ENCODE measurements around the gene FGF21. TPM values are rescaled to one million over a fixed set of nuclear protein-coding genes. Genes with fewer than 3 reads are reported as not detected.
"Not testable (repeated sequence)": the region's sequence is repeated elsewhere in the genome, so short reads cannot be mapped to it uniquely, and the experiment has no call there.

Gene FGF21
- total RNA-seq, 2 experiments from 2014 or later = not detected

DNA sequence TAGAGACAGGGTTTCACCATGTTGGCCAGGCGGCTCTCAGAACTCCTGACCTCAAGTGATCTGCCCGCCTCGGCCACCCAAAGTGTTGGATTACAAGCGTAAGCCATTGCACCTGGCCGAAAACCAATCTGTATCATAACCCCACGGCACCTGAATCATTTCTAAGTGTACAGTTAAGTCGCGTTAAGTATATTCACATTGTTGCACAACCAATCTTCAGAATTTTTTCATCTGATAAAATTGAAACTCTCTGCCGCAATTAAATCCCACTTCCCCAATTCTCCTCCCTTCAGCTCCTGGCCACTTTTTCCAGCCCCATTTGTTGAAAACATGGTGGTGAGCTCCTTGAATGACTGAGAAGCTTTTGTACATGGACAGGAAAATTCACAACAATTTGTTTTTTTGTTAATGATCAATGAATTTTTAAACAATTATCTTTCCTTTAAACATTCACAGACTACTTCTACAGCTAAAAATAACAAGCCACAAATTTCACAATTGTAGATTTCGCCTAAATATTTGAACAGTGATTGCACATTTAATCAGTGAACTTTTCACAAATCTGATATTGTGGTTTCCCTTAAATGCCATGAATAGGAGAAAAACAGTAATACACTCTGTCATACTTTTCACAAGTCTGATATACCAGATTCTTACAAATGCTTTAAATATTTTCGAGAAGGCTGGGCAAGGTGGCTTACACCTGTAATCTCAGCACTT lies 13.8 kb downstream of the FGF21 start:
- Mint-ChIP-seq H3K9me3 (ENCODE audit: low read depth) (no peaks in the 10 kb centered on the region), H3K27ac (no peak overlapping the region), H3K36me3 (no peaks in the 10 kb centered on the region), H3K4me1 (no peaks in the 10 kb centered on the region), H3K27me3 (peaks cover 26% of the 10 kb centered on the region), H3K4me3 (no peak overlapping the region)
- DNase-seq = no peak
- CTCF ChIA-PET = interaction anchor here (1.5 kb wide), 1 partner anchor 18 kb away, joined by 3 read pairs; no protein-coding TSS in a partner anchor
- ATAC-seq = no peak

DNA sequence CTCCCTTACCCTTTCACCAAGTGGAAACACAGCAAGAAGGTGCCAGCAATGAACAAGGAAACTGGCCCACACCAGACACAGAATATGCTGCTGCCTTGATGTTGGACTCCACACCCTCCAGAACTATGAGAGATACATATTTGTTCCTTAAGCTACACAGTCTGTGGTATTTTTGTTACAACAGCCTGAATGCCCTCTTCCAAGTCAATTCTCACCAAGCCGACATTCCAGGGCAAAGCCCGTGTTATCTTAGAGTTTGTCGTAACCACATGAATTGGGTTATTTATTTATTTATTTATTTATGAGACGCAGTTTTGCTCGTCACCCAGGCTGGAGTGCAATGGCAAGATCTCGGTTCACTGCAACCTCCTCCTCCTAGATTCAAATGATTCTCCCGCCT lies 14.9 kb downstream of the FGF21 start:
- Mint-ChIP-seq H3K4me1 (no peaks in the 10 kb centered on the region), H3K4me3 (no peak overlapping the region), H3K9me3 (ENCODE audit: low read depth) (no peaks in the 10 kb centered on the region), H3K27me3 (peaks cover 26% of the 10 kb centered on the region), H3K36me3 (no peaks in the 10 kb centered on the region), H3K27ac (no peak overlapping the region)
- DNase-seq (no peak), ATAC-seq (no peak)
- CTCF ChIA-PET = no interaction called here

DNA sequence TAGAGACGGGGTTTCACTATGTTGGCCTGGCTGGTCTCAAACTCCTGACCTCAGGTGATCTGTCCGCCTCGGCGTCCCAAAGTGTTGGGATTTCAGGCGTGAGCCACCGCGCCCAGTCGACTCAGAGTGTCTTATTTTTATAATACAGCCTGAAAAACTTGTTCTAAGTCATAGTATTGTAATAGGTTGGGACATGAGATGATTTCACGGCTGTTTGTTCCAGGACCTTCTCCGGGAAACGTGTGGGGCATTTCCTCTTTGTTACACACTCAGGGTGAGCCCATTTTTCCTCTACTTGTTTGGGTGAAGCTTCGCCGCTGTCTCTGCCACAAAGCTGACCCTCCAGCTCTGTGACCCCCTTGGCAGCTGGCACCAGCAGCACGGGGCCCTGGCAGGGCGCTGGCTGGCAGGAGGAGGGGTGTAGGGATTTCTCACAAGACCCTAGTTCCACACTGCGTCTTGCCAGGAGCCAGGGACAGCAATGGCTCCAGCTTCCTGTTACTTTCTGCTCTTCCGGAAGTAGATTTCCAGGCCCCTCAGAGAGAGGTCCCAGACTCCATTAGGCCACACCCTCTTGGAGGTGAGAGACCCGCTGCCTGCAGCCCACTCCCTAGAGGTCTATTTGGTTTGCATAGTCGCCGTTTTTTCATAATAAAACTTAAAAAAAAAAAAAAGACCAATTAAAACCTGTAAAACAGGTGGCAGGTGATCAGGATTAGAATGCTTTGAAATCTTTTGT lies 15.6 kb downstream of the FGF21 start:
- H3K27me3 Mint-ChIP-seq = peaks cover 21% of the 10 kb centered on the region
- H3K4me3 Mint-ChIP-seq = no peak overlapping the region
- H3K4me1 Mint-ChIP-seq = no peaks in the 10 kb centered on the region
- DNase-seq (no peak), ATAC-seq (no peak)
- CTCF ChIA-PET = no interaction called here
- no peak overlapping the region for H3K27ac Mint-ChIP-seq
- H3K36me3 Mint-ChIP-seq = no peaks in the 10 kb centered on the region
- no peaks in the 10 kb centered on the region for H3K9me3 Mint-ChIP-seq (ENCODE audit: low read depth)

DNA sequence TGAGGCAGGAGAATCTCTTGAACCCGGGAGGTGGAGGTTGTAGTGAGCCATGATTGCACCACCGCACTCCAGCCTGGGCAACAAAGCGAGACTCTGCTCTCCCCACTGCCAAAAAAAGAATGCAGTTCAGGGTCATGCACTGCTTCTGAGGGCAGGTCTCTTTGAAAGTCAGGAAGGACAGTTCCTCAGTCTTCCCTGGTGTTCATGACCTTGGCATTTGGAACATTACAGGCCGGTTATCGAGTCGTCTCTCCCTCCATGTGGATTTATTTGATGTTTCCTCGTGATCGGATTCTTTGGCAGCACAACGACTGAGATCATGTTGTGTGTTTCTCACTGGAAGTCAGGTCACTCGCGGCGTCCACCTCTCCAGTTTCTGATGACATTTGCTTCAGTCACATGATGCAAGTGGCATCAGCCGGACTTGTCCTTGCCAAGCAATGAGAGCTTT lies 17.2 kb downstream of the FGF21 start:
- Mint-ChIP-seq H3K4me1 (no peaks in the 10 kb centered on the region), H3K27me3 (peaks cover 16% of the 10 kb centered on the region), H3K9me3 (ENCODE audit: low read depth) (no peaks in the 10 kb centered on the region), H3K36me3 (no peaks in the 10 kb centered on the region), H3K27ac (no peak overlapping the region), H3K4me3 (no peak overlapping the region)
- DNase-seq (no peak), ATAC-seq (no peak)
- CTCF ChIA-PET = interaction anchor here (1.4 kb wide), 1 partner anchor 70 kb away, joined by 4 read pairs; no protein-coding TSS in a partner anchor

DNA sequence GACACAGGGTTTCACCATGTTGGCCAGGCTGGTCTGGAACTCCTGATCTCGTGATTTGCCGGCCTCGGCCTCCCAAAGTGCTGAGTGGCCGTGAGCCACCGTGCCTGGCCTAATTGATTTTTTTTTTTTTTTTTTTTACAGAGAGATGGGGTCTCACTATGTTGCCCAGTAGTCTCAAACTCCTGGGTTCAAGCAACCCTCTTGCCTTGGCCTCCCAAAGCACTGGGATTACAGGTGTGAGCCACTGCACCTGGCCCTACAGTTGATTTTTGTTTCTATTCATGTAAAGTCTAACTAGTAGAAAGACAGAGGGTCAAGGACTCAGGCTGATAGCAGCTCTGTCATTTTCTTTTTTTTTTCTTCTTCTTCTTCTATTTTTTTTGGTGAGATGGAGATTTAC lies 21.8 kb downstream of the FGF21 start:
- no peaks in the 10 kb centered on the region for H3K4me1 Mint-ChIP-seq
- no peaks in the 10 kb centered on the region for H3K9me3 Mint-ChIP-seq (ENCODE audit: low read depth)

DNA sequence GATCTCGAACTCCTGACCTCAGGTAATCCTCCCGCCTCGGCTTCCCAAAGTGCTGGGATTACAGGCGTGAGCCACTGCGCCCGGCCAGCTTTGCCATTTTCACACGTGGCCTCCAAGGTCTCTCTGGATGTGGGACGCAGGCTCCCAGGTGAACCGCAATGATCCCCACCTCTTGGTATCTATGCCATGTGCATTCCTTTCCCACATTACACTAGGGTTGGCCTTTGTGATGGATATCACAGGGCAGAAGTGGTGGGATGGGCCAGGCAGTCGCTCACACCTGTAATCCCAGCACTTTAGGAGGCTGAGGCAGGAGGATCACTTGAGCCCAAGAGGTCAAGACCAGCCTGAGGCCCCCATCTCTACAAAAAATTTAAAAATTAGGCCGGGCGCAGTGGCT lies 22.4 kb downstream of the FGF21 start:
- no peaks in the 10 kb centered on the region for H3K9me3 Mint-ChIP-seq (ENCODE audit: low read depth)
- no peaks in the 10 kb centered on the region for H3K36me3 Mint-ChIP-seq
- H3K4me1 Mint-ChIP-seq = peaks cover 3% of the 10 kb centered on the region
- H3K4me3 Mint-ChIP-seq = no peak overlapping the region
- CTCF ChIA-PET = no interaction called here
- DNase-seq (no peak), ATAC-seq (no peak)
- H3K27me3 Mint-ChIP-seq = peaks cover 9% of the 10 kb centered on the region
- H3K27ac Mint-ChIP-seq = no peak overlapping the region

More for the DNA sequence above, 21.8 kb downstream of the FGF21 start:
- Mint-ChIP-seq H3K4me3 (no peak overlapping the region), H3K27ac (no peak overlapping the region), H3K36me3 (no peaks in the 10 kb centered on the region), H3K27me3 (peaks cover 7% of the 10 kb centered on the region)
- ATAC-seq (no peak), DNase-seq (no peak)
- CTCF ChIA-PET = no interaction called here

DNA sequence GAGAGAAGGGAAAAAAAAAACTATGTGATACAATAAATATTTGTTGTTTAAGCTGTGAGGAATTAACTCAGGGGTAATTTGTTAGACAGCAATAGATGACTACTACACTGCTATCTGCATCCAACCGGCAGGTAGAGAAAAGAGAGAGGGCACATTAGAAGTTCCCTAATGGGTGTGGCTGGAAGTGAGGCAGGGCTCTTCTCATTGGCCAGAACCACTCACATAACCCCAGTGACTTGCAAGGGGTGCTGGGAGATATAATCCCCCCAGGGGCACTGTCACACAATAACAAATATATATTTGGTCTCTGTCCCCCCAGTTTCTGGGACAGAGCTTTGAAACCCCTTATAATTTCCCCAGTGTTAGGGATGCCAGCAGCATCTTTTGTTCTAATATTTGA lies 24.3 kb downstream of the FGF21 start:
- H3K9me3 Mint-ChIP-seq (ENCODE audit: low read depth) = no peaks in the 10 kb centered on the region
- H3K27ac Mint-ChIP-seq = no peak overlapping the region
- no peaks in the 10 kb centered on the region for H3K36me3 Mint-ChIP-seq
- peaks cover 6% of the 10 kb centered on the region for H3K4me1 Mint-ChIP-seq
- H3K27me3 Mint-ChIP-seq = peaks cover 14% of the 10 kb centered on the region
- DNase-seq = no peak
- H3K4me3 Mint-ChIP-seq = no peak overlapping the region
- no peak for ATAC-seq
- CTCF ChIA-PET = interaction anchor here (0.6 to 1.7 kb wide), 7 partner anchors 9 to 478 kb away, joined by 3 to 8 read pairs (median 3); partner anchors contain the start of gene HSD17B14

DNA sequence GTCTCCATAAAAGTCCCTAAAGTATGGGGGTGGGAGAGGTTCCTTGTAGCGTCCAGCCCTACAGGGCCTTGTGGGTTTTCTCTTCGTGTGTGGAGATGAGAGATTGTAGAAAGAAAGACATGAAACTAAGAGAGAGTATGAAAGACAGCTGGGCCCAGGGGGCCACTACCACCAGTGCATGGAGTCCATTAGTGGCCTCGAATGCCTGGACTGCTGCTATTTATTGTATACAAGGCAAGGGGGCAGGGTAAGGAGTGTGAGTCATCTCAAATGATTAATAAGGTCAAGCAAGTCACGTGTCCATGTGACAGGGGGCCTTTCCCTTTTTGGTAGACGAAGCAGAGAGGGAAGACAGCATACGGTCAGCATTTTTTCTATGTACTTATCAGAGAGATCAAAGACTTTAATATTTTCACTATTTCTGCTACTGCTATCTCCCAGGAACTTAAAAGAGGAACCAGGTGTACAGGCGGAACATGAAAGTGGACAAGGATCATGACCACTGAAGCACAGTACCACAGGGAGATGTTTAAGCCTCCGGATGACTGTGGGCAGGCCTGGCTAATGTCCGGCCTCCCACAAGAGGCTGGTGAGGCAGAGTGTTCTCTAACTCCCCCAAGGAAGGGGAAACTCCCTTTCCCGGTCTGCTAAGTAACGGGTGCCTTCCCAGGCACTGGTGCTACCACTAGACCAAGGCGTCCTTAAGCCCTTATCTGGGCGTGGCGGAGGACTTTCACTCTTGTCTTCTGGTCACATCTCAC lies 25.5 kb downstream of the FGF21 start:
- no peaks in the 10 kb centered on the region for H3K9me3 Mint-ChIP-seq (ENCODE audit: low read depth)
- DNase-seq (no peak), ATAC-seq (no peak)
- no peak overlapping the region for H3K4me3 Mint-ChIP-seq
- H3K27ac Mint-ChIP-seq = no peak overlapping the region
- H3K4me1 Mint-ChIP-seq = peaks cover 6% of the 10 kb centered on the region
- H3K27me3 Mint-ChIP-seq = peaks cover 25% of the 10 kb centered on the region
- CTCF ChIA-PET = interaction anchor here (0.7 to 9.9 kb wide), 3 partner anchors 48 to 63 kb away, joined by 3 to 124 read pairs (median 7); no protein-coding TSS in a partner anchor
- H3K36me3 Mint-ChIP-seq = no peaks in the 10 kb centered on the region

DNA sequence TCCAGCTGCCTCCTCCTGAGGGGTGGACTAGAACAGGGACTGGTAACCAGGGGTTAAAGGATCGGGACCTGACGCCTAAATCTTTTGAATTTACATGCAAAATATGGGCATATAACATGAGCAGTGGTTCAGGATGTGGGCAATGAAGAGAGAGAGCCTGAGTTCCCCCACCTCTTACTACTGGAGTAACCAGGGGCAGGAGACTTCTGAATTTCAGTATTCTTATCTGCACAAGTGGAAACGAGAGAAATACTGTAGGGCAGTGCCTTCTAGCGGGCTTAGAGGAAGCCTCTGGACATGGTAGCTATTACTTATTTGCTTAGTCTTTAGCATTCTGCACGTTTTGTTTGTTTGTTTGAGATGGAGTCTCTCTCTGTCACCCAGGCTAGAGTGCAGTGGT lies 29.2 kb downstream of the FGF21 start:
- no peak for DNase-seq
- Mint-ChIP-seq H3K4me3 (no peak overlapping the region), H3K27ac (no peak overlapping the region), H3K36me3 (no peaks in the 10 kb centered on the region), H3K9me3 (ENCODE audit: low read depth) (no peaks in the 10 kb centered on the region), H3K27me3 (peaks cover 26% of the 10 kb centered on the region), H3K4me1 (peaks cover 6% of the 10 kb centered on the region)
- CTCF ChIA-PET = interaction anchor here (1.1 to 9.9 kb wide), 3 partner anchors 12 to 186 kb away, joined by 3 to 124 read pairs (median 35); no protein-coding TSS in a partner anchor
- no peak for ATAC-seq

DNA sequence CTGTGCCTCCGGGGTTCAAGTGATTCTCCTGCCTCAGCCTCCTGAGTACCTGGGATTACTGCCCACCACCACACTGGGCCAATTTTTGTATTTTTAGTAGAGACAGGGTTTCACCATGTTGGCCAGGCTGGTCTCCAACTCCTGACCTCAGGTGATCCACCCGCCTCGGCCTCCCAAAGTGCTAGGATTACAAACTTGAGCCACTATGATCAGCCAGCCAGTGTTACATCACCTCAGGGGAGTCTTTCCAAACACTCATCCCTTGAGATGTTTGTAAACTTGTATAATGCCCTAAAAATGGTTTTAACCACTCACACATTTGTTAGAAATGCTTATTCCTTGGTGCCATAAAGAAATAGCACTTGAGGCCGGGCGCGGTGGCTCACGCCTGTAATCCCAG lies 31.1 kb downstream of the FGF21 start:
- not testable (repeated sequence) for H3K4me3 Mint-ChIP-seq; H3K4me1 Mint-ChIP-seq; ATAC-seq; H3K36me3 Mint-ChIP-seq; H3K27ac Mint-ChIP-seq; DNase-seq; H3K9me3 Mint-ChIP-seq (ENCODE audit: low read depth)
- H3K27me3 Mint-ChIP-seq = peaks cover 22% of the 10 kb centered on the region
- CTCF ChIA-PET = interaction anchor here (2.2 to 9.9 kb wide), 5 partner anchors 10 to 184 kb away, joined by 6 to 124 read pairs (median 35); partner anchors contain the start of genes CA11 and HSD17B14

DNA sequence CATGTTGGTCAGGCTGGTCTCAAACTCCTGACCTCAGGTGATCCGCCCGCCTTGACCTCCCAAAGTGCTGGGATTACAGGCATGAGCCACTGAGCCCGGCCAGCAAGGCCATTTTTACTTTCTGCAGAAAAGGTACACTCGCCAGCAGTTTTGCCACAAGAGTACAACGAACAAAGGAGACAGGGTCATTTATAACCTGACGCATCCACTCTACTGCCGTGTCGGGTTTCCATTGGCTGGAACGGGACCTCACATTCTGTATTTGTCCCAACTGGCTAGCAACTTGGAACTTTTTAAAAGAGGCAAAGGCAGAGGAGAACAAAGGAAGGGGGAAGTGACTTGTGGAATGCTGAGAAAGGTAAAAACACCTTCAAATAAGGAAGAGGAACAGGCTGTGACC lies 32.0 kb downstream of the FGF21 start:
- H3K36me3 Mint-ChIP-seq; DNase-seq; H3K9me3 Mint-ChIP-seq (ENCODE audit: low read depth); H3K4me3 Mint-ChIP-seq; H3K4me1 Mint-ChIP-seq; H3K27ac Mint-ChIP-seq; ATAC-seq: not testable (repeated sequence)
- peaks cover 18% of the 10 kb centered on the region for H3K27me3 Mint-ChIP-seq
- CTCF ChIA-PET = interaction anchor here (0.6 to 9.9 kb wide), 29 partner anchors 9 to 438 kb away, joined by 3 to 124 read pairs (median 4); partner anchors contain the start of genes BCAT2, CA11, HSD17B14 and IZUMO1

DNA sequence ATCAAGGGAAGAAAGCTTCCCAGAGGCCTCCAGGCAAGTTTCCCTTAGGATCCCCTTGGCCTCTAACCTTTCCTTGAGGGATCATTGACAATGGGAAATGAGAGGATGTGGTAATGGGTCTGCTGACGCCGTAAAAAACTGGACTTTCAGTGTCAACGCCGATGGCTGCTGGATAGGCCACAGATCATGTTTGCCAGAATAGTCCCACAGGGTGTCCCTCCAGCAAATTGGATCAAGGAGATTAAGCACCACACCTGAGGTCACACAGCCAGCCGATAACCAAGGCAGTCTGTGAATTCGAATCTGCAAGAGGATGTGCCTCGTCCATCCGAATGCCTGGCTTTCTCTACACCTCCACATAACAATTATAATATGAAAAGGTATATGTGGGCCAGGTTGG lies 37.9 kb downstream of the FGF21 start:
- peaks cover 4% of the 10 kb centered on the region for H3K4me1 Mint-ChIP-seq
- no peak overlapping the region for H3K27ac Mint-ChIP-seq
- no peaks in the 10 kb centered on the region for H3K27me3 Mint-ChIP-seq
- no peak for DNase-seq
- no peaks in the 10 kb centered on the region for H3K9me3 Mint-ChIP-seq (ENCODE audit: low read depth)
- no peaks in the 10 kb centered on the region for H3K36me3 Mint-ChIP-seq
- H3K4me3 Mint-ChIP-seq = no peak overlapping the region
- no peak for ATAC-seq
- CTCF ChIA-PET = interaction anchor here (3.3 to 7.4 kb wide), 4 partner anchors 17 to 178 kb away, joined by 28 to 106 read pairs (median 78); partner anchors contain the start of genes BCAT2 and HSD17B14

DNA sequence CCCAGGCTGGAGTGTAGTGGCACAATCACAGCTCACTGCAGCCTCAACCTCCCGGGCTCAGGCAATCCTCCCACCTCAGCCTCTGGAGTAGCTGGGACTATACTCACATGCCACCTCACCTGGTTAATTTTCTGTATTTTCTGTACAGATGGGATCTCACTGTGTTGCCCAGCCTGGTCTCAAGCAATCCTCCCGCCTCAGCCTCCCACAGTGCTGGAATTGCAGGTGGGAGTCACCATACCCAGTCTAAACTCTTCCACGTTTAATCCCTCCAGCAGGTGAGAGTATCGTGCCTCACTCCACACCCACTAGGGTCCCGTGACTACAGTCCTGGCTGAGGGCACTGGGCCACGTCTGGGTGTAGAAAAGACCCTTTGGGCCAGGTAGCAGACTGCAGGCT lies 39.0 kb downstream of the FGF21 start:
- peak overlapping the region; percentile 82 for H3K4me3 Mint-ChIP-seq
- DNase-seq (no peak), ATAC-seq (no peak)
- H3K9me3 Mint-ChIP-seq (ENCODE audit: low read depth) = no peaks in the 10 kb centered on the region
- no peaks in the 10 kb centered on the region for H3K27me3 Mint-ChIP-seq
- CTCF ChIA-PET = interaction anchor here (0.7 to 7.4 kb wide), 13 partner anchors 8 to 177 kb away, joined by 3 to 106 read pairs (median 6); partner anchors contain the start of genes BCAT2, CA11 and HSD17B14
- H3K36me3 Mint-ChIP-seq = no peaks in the 10 kb centered on the region
- peaks cover 9% of the 10 kb centered on the region for H3K4me1 Mint-ChIP-seq
- H3K27ac Mint-ChIP-seq = no peak overlapping the region

Data from activated CD8-positive, alpha-beta memory T cell treated with anti-CD3 and anti-CD28 coated beads, Interleukin-2, amount 10 ng/mL, durations not matched to agents 7 days and 5 days (primary cell).